Pancreas (tissue), 10 donors: ENCODE measurements around the gene CCDC102A. TPM values are rescaled to one million over a fixed set of nuclear protein-coding genes. Genes with fewer than 3 reads are reported as not detected.

ENCODE experiments used
- ATAC-seq, 4 donors: fragments of 200-7000 bp; cut with Tn5 transposase; one replicate each; pipeline versions ENCODE4 v1.8.0 to v1.9.1; 2020; ENCODE audit warnings: mild to moderate bottlenecking in 4 of 4, moderate library complexity in 4 of 4
- DNase-seq, 6 donors: peaks; one replicate each; pipeline ENCODE4 v3.0.0-alpha.2; 2020
- FAIRE-seq: peaks from 2 replicates; lab custom pipeline; 2012; peaks lifted over from hg19 to GRCh38; lab: Jason Lieb, UNC
- H3K27ac ChIP-seq, 4 donors: fragments of 200-600 bp; sonication (generic); 1 replicate in 3 of 4; 2 replicates in 1 of 4; pipeline versions ENCODE4 v1.5.0 to v1.8.0; 2020
- H3K27me3 ChIP-seq, 4 donors: fragments of 200-600 bp; one replicate each; pipeline ENCODE4 v1.8.0; 2021
- H3K36me3 ChIP-seq, 3 donors: fragments of 200-600 bp; sonication (generic) in 1 of 3; one replicate each; pipeline versions ENCODE4 v1.5.0 to v1.8.0; 2020 to 2021
- H3K4me1 ChIP-seq, 3 donors: fragments of 200-600 bp; one replicate each; pipeline ENCODE4 v1.8.0; 2021
- H3K4me3 ChIP-seq, 4 donors: fragments of 200-600 bp; sonication (generic) in 2 of 4; one replicate each; pipeline versions ENCODE4 v1.5.0 to v1.8.0; 2020 to 2021
- H3K9me3 ChIP-seq, 4 donors: fragments of 200-600 bp; one replicate each; pipeline ENCODE4 v1.8.0; 2021
- CTCF ChIP-seq, 4 donors: fragments of 200-600 bp; sonication (generic) in 3 of 4; IDR thresholded peaks; one replicate each; pipeline versions ENCODE4 v1.5.0 to v1.8.0; 2021; ENCODE audit warnings: antibody characterized with exemption in 4 of 4
- WGBS, 2 donors: extraction: QIAGEN DNeasy Blood & Tissue Kit; methylation state at CpG; one replicate each; pipeline ENCODE4 v1.1.7; 2013; 5-methylcytosine and 5-hydroxymethylcytosine counted together
- intact Hi-C, 3 donors: fragments of 100-400 bp; cut with DNase I; formaldehyde crosslinking; loops; one replicate each; pipeline versions ENCODE4 v1.11.1 to v1.14.2; 2022
- polyA plus RNA-seq, 2 donors: library from polyadenylated mRNA; stranded (reverse); fragments of 200-250 nt; gene quantifications; one replicate each; pipeline ENCODE4 v1.2.3, GENCODE V29; 2013
- total RNA-seq, 6 donors: library from RNA; stranded (reverse); fragmentation: NEBNext Ultra II Directional in 4 of 6; extraction: Animal tissue kit (Norgen Biotek cat#: 25700) in 4 of 6; gene quantifications; one replicate each; pipeline versions ENCODE4 v1.2.1 to v1.2.4, GENCODE V29; 2021 to 2023
- donor health status: healthy with polysubstance abuse.
- donor health status: DM: no; HTN: no; CAD: no; lungs with moderate emphysema.
- donor health status: DM: no; HTN: no; CAD: no.
- donor health status: control.
- donor health status: control.
- donor health status: Bipolar disorder and iron deficiency.
- donor health status: DM: yes; HTN: yes; CAD: no.
- donor health status: DM: no; HTN: no; CAD: no.
- donor health status: DM: no; HTN: no; CAD: no.
- donor health status: DM: yes; HTN: yes; CAD: no.

The CCDC102A gene
- 1 to 10 TPM; 2.2 to 5.8 (median 2.9) TPM for total RNA-seq
- polyA plus RNA-seq: 1 to 10 TPM; 2.8 to 3.5 TPM

- TF ChIP-seq CTCF (IDR thresholded peaks at IDR 0.05): no peak
- peak within 1 kb of the TSS; percentile 69 to 90 (median 83) for H3K27ac ChIP-seq
- no peaks in the 10 kb centered on the region for H3K27me3 ChIP-seq
- H3K9me3 ChIP-seq: no peaks in the 10 kb centered on the region
- ATAC-seq (peak; percentile 61 to 75 (median 70)), FAIRE-seq (no peak), DNase-seq (peak in 5 of 6 donors; percentile 37 to 81 (median 71))
- H3K36me3 ChIP-seq: no peaks in the 10 kb centered on the region
- peaks cover 0 to 5% (median 0%) of the 10 kb centered on the region in 3 donors for H3K4me1 ChIP-seq
- intact Hi-C loops: no loop called here
- WGBS, 2 donors: 2 to 3% methylated on average over 34 to 81 of the region's 81 CpGs
- H3K4me3 ChIP-seq: peak within 1 kb of the TSS; percentile 88 to 99 (median 92)
Measured at GRCh38 chr16:57536306-57537193, at the start of gene CCDC102A. Gene CCDC102A, minus strand, starts transcription at chr16:57536571. Its CDS starts 7,394 bp downstream, at chr16:57529177.

- H3K27me3 ChIP-seq: no peaks in the 10 kb centered on the region
- no peak for TF ChIP-seq CTCF (IDR thresholded peaks at IDR 0.05)
- intact Hi-C loops: loop anchor here in 1 of 3 donors (10.0 kb wide), 1 partner anchor 410 kb away; no protein-coding TSS in a partner anchor
- no peak for DNase-seq
- H3K4me3 ChIP-seq: no peak overlapping the region
- no peaks in the 10 kb centered on the region for H3K36me3 ChIP-seq
- no peaks in the 10 kb centered on the region for H3K9me3 ChIP-seq
- ATAC-seq: no peak
- WGBS, 2 donors: 38 to 45% methylated on average over 3 of the region's 3 CpGs
- H3K27ac ChIP-seq: no peak overlapping the region
- H3K4me1 ChIP-seq: no peaks in the 10 kb centered on the region
- no peak for FAIRE-seq
Measured at GRCh38 chr16:57585051-57585687, 48.8 kb upstream of the CCDC102A start.

GRCh38 chr16:57579361-57579665 is 42.9 kb upstream of the CCDC102A start:
- no peak for ATAC-seq
- peak in 1 of 6 donors; percentile 3 for DNase-seq
- FAIRE-seq: no peak
- H3K27me3 ChIP-seq: no peaks in the 10 kb centered on the region
- H3K4me1 ChIP-seq: no peaks in the 10 kb centered on the region
- no peaks in the 10 kb centered on the region for H3K36me3 ChIP-seq
- no peak overlapping the region for H3K4me3 ChIP-seq
- H3K27ac ChIP-seq: no peak overlapping the region
- 32 to 43% methylated on average over 2 of the region's 2 CpGs for WGBS, 2 donors
- H3K9me3 ChIP-seq: no peaks in the 10 kb centered on the region
- no peak for TF ChIP-seq CTCF (IDR thresholded peaks at IDR 0.05)
- intact Hi-C loops: loop anchor here in 1 of 3 donors (10.0 kb wide), 2 partner anchors 145 to 435 kb away; no protein-coding TSS in a partner anchor

GRCh38 chr16:57578521-57579360 is 42.4 kb upstream of the CCDC102A start:
- Histone ChIP-seq H3K4me1 (no peaks in the 10 kb centered on the region), H3K36me3 (no peaks in the 10 kb centered on the region), H3K4me3 (no peak overlapping the region), H3K9me3 (no peaks in the 10 kb centered on the region), H3K27me3 (no peaks in the 10 kb centered on the region), H3K27ac (no peak overlapping the region)
- intact Hi-C loops: loop anchor here in 1 of 3 donors (10.0 kb wide), 2 partner anchors 146 to 436 kb away; no protein-coding TSS in a partner anchor
- no peak for ATAC-seq
- TF ChIP-seq CTCF (IDR thresholded peaks at IDR 0.05): no peak
- peak in 1 of 6 donors; percentile 6 for DNase-seq
- no peak for FAIRE-seq
- 75 to 83% methylated on average over 14 of the region's 14 CpGs for WGBS, 2 donors
